Right atrium auricular region (tissue), 2 donors: ENCODE results near the gene EVI5L. TPM values are rescaled to one million over a fixed set of nuclear protein-coding genes. Genes with fewer than 3 reads are reported as not detected.
"Not testable (repeated sequence)": the region's sequence is repeated elsewhere in the genome, so short reads cannot be mapped to it uniquely, and the experiment has no call there.

Experiments used
- DNase-seq: peaks from one replicate; pipeline ENCODE4 v3.0.0-alpha.2; 2019; ENCODE audit warnings: low spot score
- H3K27ac ChIP-seq, 2 donors: fragments of 200-600 bp; sonication (generic); 1 replicate in 1 of 2; 2 replicates in 1 of 2; pipeline ENCODE4 v1.5.1; 2016 to 2019
- H3K27me3 ChIP-seq, 2 donors: fragments of 200-600 bp; sonication (generic); one replicate each; pipeline versions ENCODE4 v1.5.1 to v1.6.0; 2017 to 2019
- H3K36me3 ChIP-seq: fragments of 200-600 bp; sonication (generic); one replicate; pipeline ENCODE4 v1.5.1; 2016
- H3K4me1 ChIP-seq, 2 donors: fragments of 200-600 bp; sonication (generic); one replicate each; pipeline versions ENCODE4 v1.5.1 to v1.6.0; 2017 to 2019
- H3K4me3 ChIP-seq, 2 donors: fragments of 200-600 bp; sonication (generic); 1 replicate in 1 of 2; 2 replicates in 1 of 2; pipeline ENCODE4 v1.5.1; 2017 to 2019; ENCODE audit warnings: mild to moderate bottlenecking in 1 of 2, moderate library complexity in 1 of 2
- H3K9me3 ChIP-seq, 2 donors: fragments of 200-600 bp; sonication (generic); one replicate each; pipeline ENCODE4 v1.5.1; 2019
- total RNA-seq, 2 donors: library from RNA; depleted of rRNA; stranded (reverse); fragments of >200 nt; gene quantifications; one replicate each; pipeline ENCODE4 v1.1.0, GENCODE V29; 2016
- TF ChIP-seq, protein P1 (sequence below), 2 donors: fragments of 200-600 bp; sonication (generic); IDR thresholded peaks; one replicate each; pipeline ENCODE4 v1.5.1; 2019; ENCODE audit warnings: antibody characterized with exemption in 2 of 2

EVI5L gene
- total RNA-seq, 2 donors from 2014 or later = 14.2 to 17.4 TPM

DNA sequence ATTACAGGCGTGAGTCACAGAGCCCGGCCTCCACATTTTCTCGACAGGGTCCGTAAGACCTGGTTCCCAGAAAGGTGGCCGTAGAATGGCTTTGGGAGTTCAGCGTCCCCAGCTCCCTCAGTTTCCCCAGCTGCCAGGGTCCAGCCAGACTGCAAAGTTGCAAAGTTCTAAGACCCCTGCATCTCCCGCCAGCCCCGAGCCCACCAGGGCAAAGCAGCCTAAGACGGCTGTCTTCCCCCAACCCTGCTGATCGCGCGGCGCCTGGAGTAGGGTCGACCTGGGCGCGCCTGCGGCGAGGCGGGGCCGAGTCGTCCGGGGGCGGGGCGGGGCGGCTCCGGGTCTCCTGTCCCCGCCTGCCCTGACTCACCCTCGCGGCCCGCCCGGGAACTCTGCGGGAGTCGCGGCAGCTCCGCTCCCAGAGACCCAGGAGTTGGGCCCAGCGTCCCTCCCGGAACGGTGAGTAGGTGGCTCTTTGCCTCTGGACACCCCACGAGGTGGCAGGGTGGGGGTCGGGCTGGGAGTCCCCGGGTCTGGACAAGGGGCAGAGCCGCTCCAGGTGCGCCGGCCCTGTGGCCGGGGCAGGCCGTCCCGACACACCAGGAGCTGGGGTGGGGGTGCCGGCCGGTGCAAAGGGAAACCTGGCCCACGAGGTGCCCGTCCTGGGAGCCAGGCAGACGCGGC is 58.3 kb downstream of the EVI5L start, which contains the start of gene LRRC8E:
TSS of gene LRRC8E (plus strand) at position 366 of the 681 bp plus-strand sequence. CDS start 7,094 bp downstream, outside the sequence.
- no peaks in the 10 kb centered on the region for H3K9me3 ChIP-seq
- H3K4me1 ChIP-seq = peaks cover 0 to 9% of the 10 kb centered on the region in 2 donors
- H3K27me3 ChIP-seq = peaks cover 0 to 6% of the 10 kb centered on the region in 2 donors
- TF ChIP-seq, protein P1, sequence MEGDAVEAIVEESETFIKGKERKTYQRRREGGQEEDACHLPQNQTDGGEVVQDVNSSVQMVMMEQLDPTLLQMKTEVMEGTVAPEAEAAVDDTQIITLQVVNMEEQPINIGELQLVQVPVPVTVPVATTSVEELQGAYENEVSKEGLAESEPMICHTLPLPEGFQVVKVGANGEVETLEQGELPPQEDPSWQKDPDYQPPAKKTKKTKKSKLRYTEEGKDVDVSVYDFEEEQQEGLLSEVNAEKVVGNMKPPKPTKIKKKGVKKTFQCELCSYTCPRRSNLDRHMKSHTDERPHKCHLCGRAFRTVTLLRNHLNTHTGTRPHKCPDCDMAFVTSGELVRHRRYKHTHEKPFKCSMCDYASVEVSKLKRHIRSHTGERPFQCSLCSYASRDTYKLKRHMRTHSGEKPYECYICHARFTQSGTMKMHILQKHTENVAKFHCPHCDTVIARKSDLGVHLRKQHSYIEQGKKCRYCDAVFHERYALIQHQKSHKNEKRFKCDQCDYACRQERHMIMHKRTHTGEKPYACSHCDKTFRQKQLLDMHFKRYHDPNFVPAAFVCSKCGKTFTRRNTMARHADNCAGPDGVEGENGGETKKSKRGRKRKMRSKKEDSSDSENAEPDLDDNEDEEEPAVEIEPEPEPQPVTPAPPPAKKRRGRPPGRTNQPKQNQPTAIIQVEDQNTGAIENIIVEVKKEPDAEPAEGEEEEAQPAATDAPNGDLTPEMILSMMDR (IDR thresholded peaks at IDR 0.05) = no peak
- no peak within 1 kb of the TSS for H3K27ac ChIP-seq
- DNase-seq = no peak
- H3K4me3 ChIP-seq = peak within 1 kb of the TSS; percentile 34 to 49
- H3K36me3 ChIP-seq = no peaks in the 10 kb centered on the region

DNA sequence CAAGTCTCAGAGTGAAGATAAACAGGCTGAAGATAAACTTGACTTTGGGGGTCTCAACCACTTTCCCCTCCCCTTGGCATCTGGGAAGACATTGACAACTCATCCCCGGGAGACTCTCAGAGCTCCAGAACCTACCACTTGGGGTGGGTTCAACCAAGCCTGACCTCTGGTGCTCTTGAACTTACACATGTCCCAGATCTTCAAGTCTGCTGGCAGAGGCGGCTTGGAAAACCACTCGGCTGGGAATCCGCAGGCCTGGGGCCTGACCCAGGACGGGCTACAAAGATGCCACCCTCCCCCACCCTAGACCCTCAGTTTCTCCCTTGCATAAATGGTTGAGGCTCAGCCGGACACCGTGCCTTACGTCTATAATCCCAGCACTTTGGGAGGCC is 58.8 kb downstream of the EVI5L start:
- Histone ChIP-seq H3K27ac (no peak overlapping the region), H3K9me3 (no peaks in the 10 kb centered on the region), H3K36me3 (no peaks in the 10 kb centered on the region), H3K4me1 (peaks cover 0 to 9% of the 10 kb centered on the region in 2 donors), H3K27me3 (peaks cover 0 to 6% of the 10 kb centered on the region in 2 donors), H3K4me3 (peak overlapping the region; percentile 34 to 49)
- no peak for DNase-seq
- TF ChIP-seq, protein P1 (IDR thresholded peaks at IDR 0.05) = no peak

DNA sequence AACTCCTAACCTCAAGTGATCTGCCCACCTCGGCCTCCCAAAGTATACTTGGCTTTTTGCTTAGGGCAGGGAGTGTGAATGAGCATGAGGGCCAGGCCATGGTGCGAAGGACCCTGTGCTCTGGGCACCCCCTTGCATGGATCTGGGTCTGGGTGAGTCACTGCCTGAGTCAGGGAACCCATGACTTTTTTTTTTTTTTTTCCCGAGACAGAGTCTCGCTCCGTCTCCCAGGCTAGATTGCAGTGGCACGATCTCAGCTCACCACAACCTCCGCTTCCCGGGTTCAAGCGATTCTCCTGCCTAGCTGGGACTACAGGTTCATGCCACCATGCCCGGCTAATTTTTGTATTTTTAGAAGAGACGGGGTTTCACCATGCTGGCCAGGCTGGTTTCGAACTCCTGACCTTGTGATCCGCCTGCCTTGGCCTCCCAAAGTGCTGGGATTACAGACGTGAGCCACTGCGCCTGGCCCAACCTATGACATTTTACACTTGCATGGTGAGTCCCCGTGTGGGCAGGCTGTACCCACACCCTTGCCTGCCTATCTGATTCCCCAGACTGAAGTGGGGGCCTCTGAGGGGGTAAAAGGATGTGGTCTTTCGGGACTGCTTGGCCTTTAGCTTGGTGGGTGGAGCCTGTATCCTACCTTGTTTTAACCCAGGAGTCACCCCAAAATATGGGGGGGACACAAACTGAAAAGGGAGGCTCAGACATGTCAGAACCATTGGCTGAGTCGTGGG is 63.5 kb downstream of the EVI5L start:
- not testable (repeated sequence) for H3K36me3 ChIP-seq, H3K4me1 ChIP-seq, H3K27me3 ChIP-seq, H3K9me3 ChIP-seq, H3K4me3 ChIP-seq, DNase-seq, H3K27ac ChIP-seq

DNA sequence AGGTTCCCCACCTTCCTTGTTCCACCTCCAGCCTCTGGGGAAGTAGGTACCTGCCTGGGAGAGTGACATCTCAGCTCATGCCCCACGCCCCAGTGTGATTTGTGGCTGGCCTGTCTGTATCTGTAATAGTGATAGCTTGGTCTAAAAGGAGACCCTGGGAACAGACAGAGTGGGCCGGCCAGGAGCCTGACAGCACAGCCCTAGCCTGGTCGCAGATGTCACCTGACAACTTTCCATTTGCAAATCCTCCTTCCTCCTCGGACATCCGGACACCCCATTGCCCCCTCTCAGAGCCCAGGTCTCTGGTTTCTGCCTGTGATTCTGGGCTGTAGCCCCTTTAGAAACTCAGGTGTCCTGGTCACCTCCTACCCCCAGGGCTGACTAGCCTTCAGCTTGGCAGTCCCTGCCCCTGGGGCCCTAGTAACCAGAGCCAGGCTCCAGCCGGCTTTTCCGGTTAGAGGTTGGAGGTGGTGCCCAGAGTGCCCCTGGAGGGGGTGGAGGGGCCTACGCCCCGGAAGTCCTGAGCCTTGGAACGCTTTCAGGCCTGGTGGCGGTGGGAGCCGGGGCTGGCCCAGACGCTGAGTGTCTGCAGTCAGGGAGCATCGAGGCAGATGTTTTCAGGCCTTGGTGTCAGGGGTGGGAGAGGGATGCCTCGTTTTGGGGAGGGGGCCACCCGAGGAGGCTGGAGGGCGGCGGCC is 64.7 kb downstream of the EVI5L start:
- TF ChIP-seq, protein P1 (IDR thresholded peaks at IDR 0.05) = no peak
- Histone ChIP-seq H3K27me3 (no peaks in the 10 kb centered on the region), H3K4me3 (no peak overlapping the region), H3K36me3 (no peaks in the 10 kb centered on the region), H3K9me3 (no peaks in the 10 kb centered on the region), H3K4me1 (no peaks in the 10 kb centered on the region), H3K27ac (no peak overlapping the region)
- no peak for DNase-seq

DNA sequence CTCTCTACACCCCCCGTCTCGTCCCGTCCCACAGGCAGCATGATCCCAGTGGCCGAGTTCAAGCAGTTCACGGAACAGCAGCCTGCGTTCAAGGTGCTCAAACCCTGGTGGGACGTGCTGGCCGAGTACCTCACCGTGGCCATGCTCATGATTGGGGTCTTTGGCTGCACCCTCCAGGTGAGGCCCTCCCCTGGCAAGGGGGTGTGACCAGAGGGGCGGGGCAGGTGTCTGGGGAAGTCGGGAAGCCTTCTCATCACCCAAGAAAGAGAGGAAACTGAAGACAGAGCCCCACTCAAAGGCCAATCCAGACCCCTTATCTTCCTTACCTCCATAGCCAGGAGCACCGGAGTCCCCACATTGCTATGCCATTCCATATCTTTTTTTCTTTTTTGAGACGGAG is 65.5 kb downstream of the EVI5L start:
- DNase-seq = no peak
- TF ChIP-seq, protein P1 (IDR thresholded peaks at IDR 0.05) = no peak
- Histone ChIP-seq H3K4me1 (no peaks in the 10 kb centered on the region), H3K36me3 (no peaks in the 10 kb centered on the region), H3K4me3 (no peak overlapping the region), H3K27me3 (no peaks in the 10 kb centered on the region), H3K27ac (no peak overlapping the region), H3K9me3 (no peaks in the 10 kb centered on the region)

DNA sequence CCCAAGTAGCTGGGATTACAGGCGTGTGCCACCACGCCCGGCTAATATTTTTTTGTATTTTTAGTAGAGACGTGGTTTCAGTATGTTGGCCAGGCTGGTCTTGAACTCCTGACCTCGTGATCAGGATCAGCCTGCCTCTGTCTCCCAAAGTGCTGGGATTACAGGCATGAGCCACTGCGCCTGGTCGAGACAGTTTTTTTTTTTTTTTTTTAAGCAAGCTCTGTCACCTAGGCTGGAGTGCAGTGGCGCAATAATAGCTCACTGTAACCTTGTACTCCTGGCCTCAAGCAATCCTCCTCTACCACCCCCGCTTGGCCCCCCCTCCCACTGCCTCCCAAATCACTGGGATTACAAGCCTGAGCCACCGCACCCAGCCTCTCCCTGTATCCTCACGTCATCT is 67.3 kb downstream of the EVI5L start:
- H3K36me3 ChIP-seq = no peaks in the 10 kb centered on the region
- H3K4me1 ChIP-seq = peaks cover 0 to under 1% of the 10 kb centered on the region in 2 donors
- no peak overlapping the region for H3K4me3 ChIP-seq
- H3K27me3 ChIP-seq = no peaks in the 10 kb centered on the region
- H3K9me3 ChIP-seq = no peaks in the 10 kb centered on the region
- H3K27ac ChIP-seq = no peak overlapping the region
- no peak for DNase-seq
- TF ChIP-seq, protein P1 (IDR thresholded peaks at IDR 0.05) = no peak
